Measurements from ENCODE around the gene TTN. TPM values are rescaled to one million over a fixed set of nuclear protein-coding genes. Genes with fewer than 3 reads are reported as not detected.

The TTN gene
- total and polyA plus RNA-seq, 10 of the 15 experiments (the other 5 are each of a cell fraction or from before 2014, with no cell fraction given), result 0.15 to 9.0 (median 1.8) TPM

DNA sequence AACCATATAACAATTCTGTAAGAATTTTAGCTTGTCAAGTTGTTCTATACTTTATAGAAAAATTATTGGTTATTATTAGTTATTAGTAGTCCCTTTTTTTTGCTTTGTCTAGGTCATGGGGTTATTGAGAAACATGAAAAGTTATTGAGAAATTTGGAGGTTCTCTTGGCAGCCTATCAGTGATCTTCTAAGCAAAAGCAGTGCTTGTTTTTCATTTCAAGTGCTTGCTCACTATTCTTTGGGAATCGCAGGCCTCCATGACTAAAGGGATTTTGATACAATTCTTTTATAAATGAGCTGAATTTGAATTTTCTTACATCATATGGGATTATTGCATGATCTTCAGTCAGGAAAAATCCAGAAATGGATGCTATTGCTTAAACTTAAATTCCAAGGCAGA, 301.1 kb downstream of the TTN start:
- in situ Hi-C loops (cut with MboI), result no loop called here
- no TSS peak for BruUV-seq (replicated peaks)

More for the DNA sequence above, 301.1 kb downstream of the TTN start:
- no peaks in the 10 kb centered on the region for H4K20me1 ChIP-seq (ENCODE audit: control insufficient read depth, insufficient read depth)
- CTCF ChIA-PET, result interaction anchor here (1.1 to 1.7 kb wide), 3 partner anchors 14 to 23 kb away, joined by 3 to 6 read pairs (median 5); no protein-coding TSS in a partner anchor
- H3K4me3 ChIP-seq, result no peak overlapping the region
- RAD21 ChIA-PET (ENCODE audit: unreplicated experiment), result interaction anchor here (1.0 kb wide), 1 partner anchor 25 kb away, joined by 3 read pairs; no protein-coding TSS in a partner anchor
- H3K79me2 ChIP-seq (ENCODE audit: control insufficient read depth, insufficient read depth, low read length), result no peaks in the 10 kb centered on the region
- no peaks in the 10 kb centered on the region for H3K4me1 ChIP-seq (ENCODE audit: control insufficient read depth, insufficient read depth, low read length)
- FAIRE-seq (no peak), ATAC-seq (no peak), DNase-seq (ENCODE audit: low read depth, low spot score) (no peak)
- peaks cover under 1 to 2% of the 10 kb centered on the region in 2 experiments; a peak in 2 of 4 replicates for H3K36me3 ChIP-seq (ENCODE audit: control insufficient read depth in 2 of 2, insufficient read depth in 2 of 2, low read length in 1 of 2)
- TF ChIP-seq HSF1 (IDR thresholded peaks at IDR 0.05; ENCODE audit: low read depth, low read length), result no peak
- TF ChIP-seq ASH2L (IDR thresholded peaks at IDR 0.05; ENCODE audit: borderline replicate concordance, low read depth), result no peak
- no peak for TF ChIP-seq LARP7 (IDR thresholded peaks at IDR 0.05)
- no peak for TF ChIP-seq ZZZ3 (IDR thresholded peaks at IDR 0.05; ENCODE audit: control insufficient read depth, insufficient read length, low read depth)
- no peak for TF ChIP-seq CBX3 (IDR thresholded peaks at IDR 0.05; ENCODE audit: borderline replicate concordance, low read depth)
- TF ChIP-seq MTA2 (IDR thresholded peaks at IDR 0.05; ENCODE audit: low read depth), result no peak
- TF ChIP-seq ZSCAN29 (IDR thresholded peaks at IDR 0.05), result no peak
- TF ChIP-seq IRF4 (IDR thresholded peaks at IDR 0.05; ENCODE audit: low read depth, low read length), result no peak
- TF ChIP-seq RBBP5 (conservative IDR thresholded peaks at IDR 0.05), result no peak
- TF ChIP-seq SREBF1 (IDR thresholded peaks at IDR 0.05; ENCODE audit: low read length), result no peak
- no peak for TF ChIP-seq MXI1 (IDR thresholded peaks at IDR 0.05; ENCODE audit: low read depth, low read length)
- no peak for TF ChIP-seq IKZF1 (conservative IDR thresholded peaks at IDR 0.05)
- no peak for TF ChIP-seq RFX5 (IDR thresholded peaks at IDR 0.05; ENCODE audit: low read depth, low read length)
- TF ChIP-seq, protein P1, sequence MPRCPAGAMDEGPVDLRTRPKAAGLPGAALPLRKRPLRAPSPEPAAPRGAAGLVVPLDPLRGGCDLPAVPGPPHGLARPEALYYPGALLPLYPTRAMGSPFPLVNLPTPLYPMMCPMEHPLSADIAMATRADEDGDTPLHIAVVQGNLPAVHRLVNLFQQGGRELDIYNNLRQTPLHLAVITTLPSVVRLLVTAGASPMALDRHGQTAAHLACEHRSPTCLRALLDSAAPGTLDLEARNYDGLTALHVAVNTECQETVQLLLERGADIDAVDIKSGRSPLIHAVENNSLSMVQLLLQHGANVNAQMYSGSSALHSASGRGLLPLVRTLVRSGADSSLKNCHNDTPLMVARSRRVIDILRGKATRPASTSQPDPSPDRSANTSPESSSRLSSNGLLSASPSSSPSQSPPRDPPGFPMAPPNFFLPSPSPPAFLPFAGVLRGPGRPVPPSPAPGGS (IDR thresholded peaks at IDR 0.05; ENCODE audit: borderline replicate concordance, insufficient read depth, low read depth, low read length, poor library complexity, severe bottlenecking), result no peak
- no peak for TF ChIP-seq RAD51 (IDR thresholded peaks at IDR 0.05)
- no peak for TF ChIP-seq RCOR1 (conservative IDR thresholded peaks at IDR 0.05; ENCODE audit: low read depth, low read length)
- no peak for TF ChIP-seq MYB (IDR thresholded peaks at IDR 0.05; ENCODE audit: borderline replicate concordance, low read depth, low read length)
- no peak for TF ChIP-seq ZBED1 (IDR thresholded peaks at IDR 0.05; ENCODE audit: borderline replicate concordance)
- no peaks in the 10 kb centered on the region for H3K27me3 ChIP-seq (replicated peaks in 1 of 2; ENCODE audit: control insufficient read depth in 2 of 2, insufficient read depth in 2 of 2, low read length in 1 of 2)
- SMC1A ChIA-PET (ENCODE audit: uncharacterized antibody, unreplicated experiment), result interaction anchor here (1.2 to 3.1 kb wide), 6 partner anchors 9 to 72 kb away, joined by 3 to 16 read pairs (median 6); no protein-coding TSS in a partner anchor
- no peak overlapping the region for H3K4me2 ChIP-seq (ENCODE audit: control insufficient read depth, insufficient read depth)
- POLR2A ChIA-PET, result interaction anchor here (0.8 to 1.0 kb wide), 2 partner anchors 17 to 18 kb away, joined by 3 to 4 read pairs; no protein-coding TSS in a partner anchor
- no peak overlapping the region for H2AFZ ChIP-seq (ENCODE audit: control insufficient read depth, low read depth, low read length)
- H3K27ac ChIP-seq (ENCODE audit: control insufficient read depth, insufficient read depth), result no peak overlapping the region
- no peak overlapping the region for H3K9ac ChIP-seq (ENCODE audit: control insufficient read depth, insufficient read depth, low read length)
- intact Hi-C loops (cut with micrococcal nuclease; ENCODE audit: unreplicated experiment), result no loop called here
- no peaks in the 10 kb centered on the region for H3K9me3 ChIP-seq (replicated peaks; ENCODE audit: control insufficient read depth, insufficient read depth, low read length)
- WGBS (ENCODE audit: insufficient coverage, insufficient replicate concordance, low lambda C conversion rate, missing lambda C conversion rate), result 96% methylated on average over 1 of the region's 1 CpG

Measured in GM12878 (cell line).